ENCODE data around the gene SLC25A46.

DNA sequence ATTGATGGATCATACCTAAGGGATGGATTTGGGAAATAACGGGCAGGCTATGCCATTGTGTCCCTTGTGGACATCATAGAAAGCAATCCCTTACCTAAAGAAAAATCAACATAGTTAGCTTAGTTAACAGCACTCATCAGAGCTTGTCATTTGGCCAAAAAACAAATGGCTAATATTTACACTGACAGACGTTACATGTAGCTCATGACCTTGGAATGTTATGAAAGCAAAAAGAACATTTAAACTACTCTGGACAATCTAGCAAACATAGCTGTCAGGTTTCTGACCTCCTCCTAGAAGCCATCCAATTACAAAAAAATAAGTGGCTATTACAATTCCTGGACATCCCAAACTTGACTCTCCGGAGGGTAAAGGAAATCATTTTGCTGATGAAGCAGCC, 36.1 kb upstream of the SLC25A46 start:
- TF ChIP-seq, protein P1, sequence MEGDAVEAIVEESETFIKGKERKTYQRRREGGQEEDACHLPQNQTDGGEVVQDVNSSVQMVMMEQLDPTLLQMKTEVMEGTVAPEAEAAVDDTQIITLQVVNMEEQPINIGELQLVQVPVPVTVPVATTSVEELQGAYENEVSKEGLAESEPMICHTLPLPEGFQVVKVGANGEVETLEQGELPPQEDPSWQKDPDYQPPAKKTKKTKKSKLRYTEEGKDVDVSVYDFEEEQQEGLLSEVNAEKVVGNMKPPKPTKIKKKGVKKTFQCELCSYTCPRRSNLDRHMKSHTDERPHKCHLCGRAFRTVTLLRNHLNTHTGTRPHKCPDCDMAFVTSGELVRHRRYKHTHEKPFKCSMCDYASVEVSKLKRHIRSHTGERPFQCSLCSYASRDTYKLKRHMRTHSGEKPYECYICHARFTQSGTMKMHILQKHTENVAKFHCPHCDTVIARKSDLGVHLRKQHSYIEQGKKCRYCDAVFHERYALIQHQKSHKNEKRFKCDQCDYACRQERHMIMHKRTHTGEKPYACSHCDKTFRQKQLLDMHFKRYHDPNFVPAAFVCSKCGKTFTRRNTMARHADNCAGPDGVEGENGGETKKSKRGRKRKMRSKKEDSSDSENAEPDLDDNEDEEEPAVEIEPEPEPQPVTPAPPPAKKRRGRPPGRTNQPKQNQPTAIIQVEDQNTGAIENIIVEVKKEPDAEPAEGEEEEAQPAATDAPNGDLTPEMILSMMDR (IDR thresholded peaks at IDR 0.05): no peak
- TF ChIP-seq EZH2phosphoT487 (IDR thresholded peaks at IDR 0.05) (no peak), EZH2 (IDR thresholded peaks at IDR 0.05) (no peak)

Data from neural progenitor cell (in vitro differentiated cells).